Retinal pigment epithelial cell (primary cell): ENCODE data around the gene ALDH3B2.
"Not testable (repeated sequence)": the region's sequence is repeated elsewhere in the genome, so short reads cannot be mapped to it uniquely, and the experiment has no call there.

Experiments used
- DNase-seq: peaks from one replicate; pipeline ENCODE4 v3.0.0-alpha.2; 2010; ENCODE audit warnings: low read depth
- H3K4me3 ChIP-seq: 2 replicates; pipeline ENCODE4 v1.5.1; 2011; ENCODE audit warnings: mild to moderate bottlenecking, low read length, control low read depth, moderate library complexity
- CTCF ChIP-seq: conservative IDR thresholded peaks from 2 replicates; pipeline ENCODE4 v1.5.1; 2011; ENCODE audit warnings: low read depth, low read length, control low read depth, inconsistent platforms

ALDH3B2 gene

GRCh38 chr11:67627812-67628624 lies 46.4 kb downstream of the ALDH3B2 start:
- H3K4me3 ChIP-seq, result no peak overlapping the region
- DNase-seq, result no peak
- no peak for TF ChIP-seq CTCF

GRCh38 chr11:67627441-67627811 lies 47.0 kb downstream of the ALDH3B2 start:
- no peak overlapping the region for H3K4me3 ChIP-seq
- no peak for DNase-seq
- TF ChIP-seq CTCF, result no peak

GRCh38 chr11:67626970-67627369 lies 47.5 kb downstream of the ALDH3B2 start:
- TF ChIP-seq CTCF, result no peak
- H3K4me3 ChIP-seq, result no peak overlapping the region
- no peak for DNase-seq

GRCh38 chr11:67626131-67626833 lies 48.1 kb downstream of the ALDH3B2 start:
- DNase-seq, H3K4me3 ChIP-seq: not testable (repeated sequence)

- not testable (repeated sequence) for DNase-seq, H3K4me3 ChIP-seq
Observed at GRCh38 chr11:67623795-67624194, 50.6 kb downstream of the ALDH3B2 start.

GRCh38 chr11:67622905-67623304 lies 51.5 kb downstream of the ALDH3B2 start:
- not testable (repeated sequence) for DNase-seq, H3K4me3 ChIP-seq

- DNase-seq, H3K4me3 ChIP-seq: not testable (repeated sequence)
Observed at GRCh38 chr11:67621928-67622327, 52.5 kb downstream of the ALDH3B2 start.

- DNase-seq, H3K4me3 ChIP-seq: not testable (repeated sequence)
Observed at GRCh38 chr11:67620621-67621020, 53.8 kb downstream of the ALDH3B2 start.

- H3K4me3 ChIP-seq, DNase-seq: not testable (repeated sequence)
Observed at GRCh38 chr11:67619683-67620618, 54.5 kb downstream of the ALDH3B2 start.

- not testable (repeated sequence) for DNase-seq
Observed at GRCh38 chr11:67618901-67619659, 55.3 kb downstream of the ALDH3B2 start.

More at GRCh38 chr11:67618901-67619659, 55.3 kb downstream of the ALDH3B2 start:
- not testable (repeated sequence) for H3K4me3 ChIP-seq
